ENCODE data around the gene ERCC6L.
"Not testable (repeated sequence)": the region's sequence is repeated elsewhere in the genome, so short reads cannot be mapped to it uniquely, and the experiment has no call there.

Gene ERCC6L

GRCh38 chrX:72208126-72208800 is 30.6 kb downstream of the ERCC6L start:
- Mint-ChIP-seq H3K36me3 (ENCODE audit: low read depth) (peaks cover 46% of the 10 kb centered on the region), H3K9me3 (no peaks in the 10 kb centered on the region), H3K4me3 (no peak overlapping the region), H3K27ac (no peak overlapping the region), H3K27me3 (no peaks in the 10 kb centered on the region), H3K4me1 (ENCODE audit: low read depth) (no peaks in the 10 kb centered on the region)

- Mint-ChIP-seq H3K4me1 (ENCODE audit: low read depth) (no peaks in the 10 kb centered on the region), H3K4me3 (no peak overlapping the region), H3K27me3 (no peaks in the 10 kb centered on the region), H3K27ac (no peak overlapping the region), H3K36me3 (ENCODE audit: low read depth) (peaks cover 46% of the 10 kb centered on the region), H3K9me3 (no peaks in the 10 kb centered on the region)
These were observed 31.5 kb downstream of the ERCC6L start for GRCh38 chrX:72207366-72207765.

- H3K36me3 Mint-ChIP-seq (ENCODE audit: low read depth), result peaks cover 43% of the 10 kb centered on the region
- no peaks in the 10 kb centered on the region for H3K4me1 Mint-ChIP-seq (ENCODE audit: low read depth)
- H3K9me3 Mint-ChIP-seq, result no peaks in the 10 kb centered on the region
- H3K4me3 Mint-ChIP-seq, result no peak overlapping the region
- H3K27ac Mint-ChIP-seq, result no peak overlapping the region
- no peaks in the 10 kb centered on the region for H3K27me3 Mint-ChIP-seq
These were observed 33.1 kb downstream of the ERCC6L start for GRCh38 chrX:72205706-72206105.

- Mint-ChIP-seq H3K36me3 (ENCODE audit: low read depth) (peaks cover 33% of the 10 kb centered on the region), H3K4me1 (ENCODE audit: low read depth) (no peaks in the 10 kb centered on the region), H3K27ac (no peak overlapping the region), H3K27me3 (no peaks in the 10 kb centered on the region), H3K9me3 (no peaks in the 10 kb centered on the region), H3K4me3 (no peak overlapping the region)
These were observed 35.4 kb downstream of the ERCC6L start for GRCh38 chrX:72203421-72203820.

- H3K4me3 Mint-ChIP-seq, result no peak overlapping the region
- no peak overlapping the region for H3K27ac Mint-ChIP-seq
- no peaks in the 10 kb centered on the region for H3K27me3 Mint-ChIP-seq
- no peaks in the 10 kb centered on the region for H3K9me3 Mint-ChIP-seq
- no peaks in the 10 kb centered on the region for H3K4me1 Mint-ChIP-seq (ENCODE audit: low read depth)
- H3K36me3 Mint-ChIP-seq (ENCODE audit: low read depth), result peaks cover 31% of the 10 kb centered on the region
These were observed 35.9 kb downstream of the ERCC6L start for GRCh38 chrX:72202792-72203401.

GRCh38 chrX:72201836-72202536 is 36.8 kb downstream of the ERCC6L start:
- Mint-ChIP-seq H3K4me1 (ENCODE audit: low read depth) (no peaks in the 10 kb centered on the region), H3K27me3 (no peaks in the 10 kb centered on the region), H3K4me3 (no peak overlapping the region), H3K27ac (no peak overlapping the region), H3K36me3 (ENCODE audit: low read depth) (peaks cover 25% of the 10 kb centered on the region), H3K9me3 (no peaks in the 10 kb centered on the region)

GRCh38 chrX:72182924-72183323 is 55.9 kb downstream of the ERCC6L start:
- H3K27me3 Mint-ChIP-seq, result no peaks in the 10 kb centered on the region
- H3K4me1 Mint-ChIP-seq (ENCODE audit: low read depth), result peaks cover 13% of the 10 kb centered on the region
- H3K36me3 Mint-ChIP-seq (ENCODE audit: low read depth), result peaks cover 5% of the 10 kb centered on the region
- H3K9me3 Mint-ChIP-seq, result no peaks in the 10 kb centered on the region
- H3K4me3 Mint-ChIP-seq, result no peak overlapping the region
- H3K27ac Mint-ChIP-seq, result no peak overlapping the region

- no peaks in the 10 kb centered on the region for H3K9me3 Mint-ChIP-seq
- no peak within 1 kb of the TSS for H3K4me3 Mint-ChIP-seq
- peaks cover 5% of the 10 kb centered on the region for H3K36me3 Mint-ChIP-seq (ENCODE audit: low read depth)
- H3K27ac Mint-ChIP-seq, result no peak within 1 kb of the TSS
- no peaks in the 10 kb centered on the region for H3K27me3 Mint-ChIP-seq
- peaks cover 13% of the 10 kb centered on the region for H3K4me1 Mint-ChIP-seq (ENCODE audit: low read depth)
These were observed 57.4 kb downstream of the ERCC6L start, which contains the start of gene PIN4 for GRCh38 chrX:72181178-72182125. TSS of gene PIN4 (plus strand) at chrX:72181757. CDS start at chrX:72181786, 29 bp downstream.

GRCh38 chrX:72180539-72180938 is 58.3 kb downstream of the ERCC6L start:
- Mint-ChIP-seq H3K27ac (no peak overlapping the region), H3K27me3 (no peaks in the 10 kb centered on the region), H3K4me3 (no peak overlapping the region), H3K36me3 (ENCODE audit: low read depth) (peaks cover 5% of the 10 kb centered on the region), H3K4me1 (ENCODE audit: low read depth) (peaks cover 13% of the 10 kb centered on the region), H3K9me3 (no peaks in the 10 kb centered on the region)

GRCh38 chrX:72176981-72177380 is 61.8 kb downstream of the ERCC6L start:
- Mint-ChIP-seq H3K27me3 (no peaks in the 10 kb centered on the region), H3K4me3 (no peak overlapping the region), H3K4me1 (ENCODE audit: low read depth) (peaks cover 9% of the 10 kb centered on the region), H3K27ac (no peak overlapping the region), H3K36me3 (ENCODE audit: low read depth) (no peaks in the 10 kb centered on the region), H3K9me3 (no peaks in the 10 kb centered on the region)

- H3K4me3 Mint-ChIP-seq, H3K27ac Mint-ChIP-seq: not testable (repeated sequence)
These were observed 62.5 kb downstream of the ERCC6L start for GRCh38 chrX:72176289-72176688.

GRCh38 chrX:72169008-72169728 is 69.7 kb downstream of the ERCC6L start:
- H3K4me3 Mint-ChIP-seq, result peak overlapping the region; percentile 72
- no peaks in the 10 kb centered on the region for H3K36me3 Mint-ChIP-seq (ENCODE audit: low read depth)
- H3K27ac Mint-ChIP-seq, result no peak overlapping the region
- H3K4me1 Mint-ChIP-seq (ENCODE audit: low read depth), result peaks cover 9% of the 10 kb centered on the region
- H3K9me3 Mint-ChIP-seq, result no peaks in the 10 kb centered on the region
- no peaks in the 10 kb centered on the region for H3K27me3 Mint-ChIP-seq

More at GRCh38 chrX:72176289-72176688, 62.5 kb downstream of the ERCC6L start:
- H3K4me1 Mint-ChIP-seq (ENCODE audit: low read depth); H3K9me3 Mint-ChIP-seq; H3K36me3 Mint-ChIP-seq (ENCODE audit: low read depth); H3K27me3 Mint-ChIP-seq: not testable (repeated sequence)

GRCh38 chrX:72165551-72165950 is 73.3 kb downstream of the ERCC6L start:
- H3K36me3 Mint-ChIP-seq (ENCODE audit: low read depth), result no peaks in the 10 kb centered on the region
- H3K27ac Mint-ChIP-seq, result no peak overlapping the region
- peaks cover 4% of the 10 kb centered on the region for H3K27me3 Mint-ChIP-seq
- no peaks in the 10 kb centered on the region for H3K9me3 Mint-ChIP-seq
- no peak overlapping the region for H3K4me3 Mint-ChIP-seq
- peaks cover 9% of the 10 kb centered on the region for H3K4me1 Mint-ChIP-seq (ENCODE audit: low read depth)

GRCh38 chrX:72159769-72160168 is 79.1 kb downstream of the ERCC6L start:
- no peak overlapping the region for H3K27ac Mint-ChIP-seq
- H3K36me3 Mint-ChIP-seq (ENCODE audit: low read depth), result no peaks in the 10 kb centered on the region

More at GRCh38 chrX:72159769-72160168, 79.1 kb downstream of the ERCC6L start:
- no peaks in the 10 kb centered on the region for H3K9me3 Mint-ChIP-seq
- H3K4me1 Mint-ChIP-seq (ENCODE audit: low read depth), result no peaks in the 10 kb centered on the region
- H3K4me3 Mint-ChIP-seq, result no peak overlapping the region
- H3K27me3 Mint-ChIP-seq, result peaks cover 4% of the 10 kb centered on the region

Data from stimulated activated naive CD8-positive, alpha-beta T cell treated with anti-CD3 and anti-CD28 coated beads, Interleukin-15, Interleukin-2, amounts not matched to agents 100 ng/mL and 50 ng/mL, for 24 hours (primary cell).